Natural killer cell treated with Interleukin-12 subunit alpha and Interleukin-12 subunit beta and Interleukin-15 and Interleukin-18, amount 100 ng/mL, for 72 hours (primary cell): ENCODE data around the gene CHN1. TPM values are rescaled to one million over a fixed set of nuclear protein-coding genes. Genes with fewer than 3 reads are reported as not detected.

Experiments
- ATAC-seq, 2 donors: fragments of 150-1000 bp; cut with Tn5 transposase in 1 of 2; sonication (Bioruptor Pico), chemical (Tn5 transposase) in 1 of 2; 2 replicates each; pipeline ENCODE4 v1.10.0; 2021
- DNase-seq: peaks from one replicate; pipeline ENCODE4 v3.0.0; 2022; ENCODE audit warnings: low spot score
- H3K27ac Mint-ChIP-seq, 2 donors: 1 replicate in 1 of 2; 2 replicates in 1 of 2; pipeline ENCODE4 v1.8.0; 2022; ENCODE audit warnings: mixed read lengths in 2 of 2, mild to moderate bottlenecking in 1 of 2, moderate library complexity in 1 of 2
- H3K27me3 Mint-ChIP-seq, 2 donors: 1 replicate in 1 of 2; 2 replicates in 1 of 2; pipeline ENCODE4 v1.8.0; 2022; ENCODE audit warnings: mixed read lengths in 2 of 2
- H3K36me3 Mint-ChIP-seq: one replicate; pipeline ENCODE4 v1.8.0; 2022; ENCODE audit warnings: mixed read lengths
- H3K4me1 Mint-ChIP-seq, 2 donors: 1 replicate in 1 of 2; 2 replicates in 1 of 2; pipeline ENCODE4 v1.8.0; 2022; ENCODE audit warnings: low read depth in 2 of 2, mixed read lengths in 2 of 2, mild to moderate bottlenecking in 1 of 2
- H3K4me3 Mint-ChIP-seq: one replicate; pipeline ENCODE4 v1.8.0; 2022; ENCODE audit warnings: mixed read lengths
- H3K9me3 Mint-ChIP-seq: 2 replicates; pipeline ENCODE4 v1.8.0; 2022; ENCODE audit warnings: mixed read lengths
- total RNA-seq, 2 donors: library from RNA; stranded (reverse); gene quantifications; one replicate each; pipeline ENCODE4 v1.2.3, GENCODE V29; 2022

Gene CHN1
- total RNA-seq, 2 donors from 2014 or later = 1.8 to 4.1 TPM

- no peaks in the 10 kb centered on the region for H3K9me3 Mint-ChIP-seq
- ATAC-seq (no peak), DNase-seq (no peak)
- H3K4me3 Mint-ChIP-seq = no peak overlapping the region
- H3K36me3 Mint-ChIP-seq = no peaks in the 10 kb centered on the region
- no peaks in the 10 kb centered on the region for H3K4me1 Mint-ChIP-seq
- H3K27ac Mint-ChIP-seq = no peak overlapping the region
- H3K27me3 Mint-ChIP-seq = peaks cover 24 to 29% of the 10 kb centered on the region in 2 donors
Measured at GRCh38 chr2:174957050-174957449, 48.1 kb downstream of the CHN1 start.

DNA sequence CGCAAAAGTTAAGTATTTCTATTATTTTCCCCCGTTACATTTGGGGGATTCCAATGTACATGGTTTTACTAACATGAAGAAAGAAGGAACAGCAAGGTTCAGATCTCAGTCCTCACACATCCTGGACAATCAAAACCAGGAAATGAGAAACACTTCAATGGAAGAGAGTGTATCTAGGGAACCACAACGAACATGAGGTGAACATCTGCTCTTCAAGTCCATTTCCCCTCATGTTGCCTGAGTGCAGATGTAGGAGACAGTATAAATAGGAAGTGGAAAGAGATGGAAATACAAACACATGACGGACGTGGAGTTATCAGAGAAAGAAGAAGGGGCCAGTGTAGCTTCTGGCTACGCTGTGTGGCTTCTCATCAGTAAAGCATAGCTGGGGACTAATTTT is 52.6 kb downstream of the CHN1 start:
- H3K27me3 Mint-ChIP-seq = peaks cover 24 to 25% of the 10 kb centered on the region in 2 donors
- no peak overlapping the region for H3K27ac Mint-ChIP-seq
- no peaks in the 10 kb centered on the region for H3K9me3 Mint-ChIP-seq
- no peaks in the 10 kb centered on the region for H3K36me3 Mint-ChIP-seq
- no peaks in the 10 kb centered on the region for H3K4me1 Mint-ChIP-seq
- no peak overlapping the region for H3K4me3 Mint-ChIP-seq
- ATAC-seq (no peak), DNase-seq (no peak)

DNA sequence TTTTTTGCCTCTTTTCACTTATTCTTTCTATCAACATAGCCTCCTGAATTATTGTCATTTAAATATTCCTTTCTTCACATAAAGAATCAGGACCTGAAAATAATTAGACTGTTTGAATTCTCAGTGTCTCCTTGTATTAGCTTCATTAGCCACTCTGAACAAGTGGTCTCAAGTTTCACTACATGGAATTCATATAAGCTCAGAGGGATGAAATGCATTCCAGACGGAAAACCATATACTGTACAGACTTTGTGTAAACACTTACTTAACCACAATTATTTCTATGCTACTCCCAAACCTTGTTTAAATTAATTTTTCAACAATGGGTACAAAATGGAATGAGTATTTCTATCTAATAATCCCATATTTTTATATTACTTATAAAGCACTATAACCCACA is 53.4 kb downstream of the CHN1 start:
- ATAC-seq = no peak
- Mint-ChIP-seq H3K9me3 (no peaks in the 10 kb centered on the region), H3K4me3 (no peak overlapping the region), H3K4me1 (no peaks in the 10 kb centered on the region), H3K27ac (no peak overlapping the region), H3K27me3 (peaks cover 24% of the 10 kb centered on the region in 2 donors), H3K36me3 (no peaks in the 10 kb centered on the region)
- no peak for DNase-seq

GRCh38 chr2:174949988-174950687 is 55.0 kb downstream of the CHN1 start:
- ATAC-seq (no peak), DNase-seq (no peak)
- H3K27me3 Mint-ChIP-seq = peaks cover 18 to 24% of the 10 kb centered on the region in 2 donors

DNA sequence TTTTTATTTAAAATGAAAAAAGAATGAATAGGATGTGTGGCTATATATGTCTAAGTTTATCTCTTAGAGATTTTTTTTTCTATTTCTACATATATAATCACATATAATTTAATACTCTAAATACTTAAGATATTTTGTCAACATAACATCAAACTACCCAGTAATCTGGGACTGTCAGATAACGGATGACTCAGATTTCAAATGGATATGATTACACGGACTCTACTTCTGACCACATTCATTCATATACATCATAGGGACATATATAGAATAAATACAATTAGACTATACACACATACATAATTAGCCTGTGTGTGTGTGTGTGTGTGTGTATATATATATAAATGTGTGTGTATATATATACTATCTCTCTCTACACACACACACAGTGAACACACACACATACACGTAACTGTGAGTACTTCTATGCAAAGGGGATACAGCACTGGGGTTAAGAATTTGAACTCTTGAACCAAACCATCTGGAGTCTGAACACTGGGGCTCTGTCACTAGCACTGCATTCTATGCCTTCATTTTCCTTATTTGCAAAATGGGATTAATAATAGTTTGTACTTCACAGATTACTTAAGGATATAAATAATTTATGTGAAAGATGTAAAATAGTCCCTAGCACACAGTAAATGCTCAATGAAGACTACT is 59.5 kb downstream of the CHN1 start:
- no peaks in the 10 kb centered on the region for H3K36me3 Mint-ChIP-seq
- no peaks in the 10 kb centered on the region for H3K4me1 Mint-ChIP-seq
- no peak for ATAC-seq
- DNase-seq = no peak
- no peak overlapping the region for H3K27ac Mint-ChIP-seq
- no peaks in the 10 kb centered on the region for H3K9me3 Mint-ChIP-seq
- H3K4me3 Mint-ChIP-seq = no peak overlapping the region
- H3K27me3 Mint-ChIP-seq = peaks cover 0 to 6% of the 10 kb centered on the region in 2 donors

More at GRCh38 chr2:174949988-174950687, 55.0 kb downstream of the CHN1 start:
- Mint-ChIP-seq H3K4me3 (no peak overlapping the region), H3K36me3 (no peaks in the 10 kb centered on the region), H3K4me1 (no peaks in the 10 kb centered on the region), H3K27ac (no peak overlapping the region), H3K9me3 (no peaks in the 10 kb centered on the region)

GRCh38 chr2:174939046-174939445 is 66.1 kb downstream of the CHN1 start:
- H3K27ac Mint-ChIP-seq = no peak overlapping the region
- ATAC-seq (no peak), DNase-seq (no peak)
- peaks cover 0 to 3% of the 10 kb centered on the region in 2 donors for H3K27me3 Mint-ChIP-seq
- H3K9me3 Mint-ChIP-seq = no peaks in the 10 kb centered on the region
- no peaks in the 10 kb centered on the region for H3K4me1 Mint-ChIP-seq
- no peak overlapping the region for H3K4me3 Mint-ChIP-seq
- H3K36me3 Mint-ChIP-seq = no peaks in the 10 kb centered on the region

DNA sequence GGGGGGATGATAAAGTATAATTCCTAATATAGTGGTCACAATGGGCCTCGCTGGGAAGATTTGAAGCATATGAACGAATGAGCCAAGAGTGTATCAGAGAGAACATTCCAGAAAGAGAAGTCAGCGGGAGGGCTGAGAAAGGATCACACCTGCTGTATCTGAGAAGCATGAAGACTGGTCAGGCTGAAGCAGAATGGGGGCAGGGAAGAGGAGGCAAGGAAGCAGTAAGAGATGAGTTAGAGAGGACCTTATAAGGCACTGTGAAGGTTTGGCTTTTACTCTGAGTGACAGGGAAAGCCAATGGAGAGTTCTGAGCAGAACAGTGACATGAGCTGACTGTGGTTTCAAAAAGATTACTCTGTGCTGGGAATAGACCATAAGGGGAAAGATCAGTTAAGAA is 73.5 kb downstream of the CHN1 start:
- Mint-ChIP-seq H3K27me3 (peaks cover 0 to 2% of the 10 kb centered on the region in 2 donors), H3K36me3 (no peaks in the 10 kb centered on the region), H3K27ac (no peak overlapping the region), H3K4me1 (no peaks in the 10 kb centered on the region), H3K9me3 (no peaks in the 10 kb centered on the region), H3K4me3 (no peak overlapping the region)
- ATAC-seq = no peak
- DNase-seq = no peak

GRCh38 chr2:174929786-174930185 is 75.4 kb downstream of the CHN1 start:
- Mint-ChIP-seq H3K36me3 (no peaks in the 10 kb centered on the region), H3K4me1 (no peaks in the 10 kb centered on the region), H3K27ac (no peak overlapping the region), H3K9me3 (no peaks in the 10 kb centered on the region), H3K27me3 (peaks cover 0 to 2% of the 10 kb centered on the region in 2 donors), H3K4me3 (no peak overlapping the region)
- ATAC-seq (no peak), DNase-seq (no peak)

DNA sequence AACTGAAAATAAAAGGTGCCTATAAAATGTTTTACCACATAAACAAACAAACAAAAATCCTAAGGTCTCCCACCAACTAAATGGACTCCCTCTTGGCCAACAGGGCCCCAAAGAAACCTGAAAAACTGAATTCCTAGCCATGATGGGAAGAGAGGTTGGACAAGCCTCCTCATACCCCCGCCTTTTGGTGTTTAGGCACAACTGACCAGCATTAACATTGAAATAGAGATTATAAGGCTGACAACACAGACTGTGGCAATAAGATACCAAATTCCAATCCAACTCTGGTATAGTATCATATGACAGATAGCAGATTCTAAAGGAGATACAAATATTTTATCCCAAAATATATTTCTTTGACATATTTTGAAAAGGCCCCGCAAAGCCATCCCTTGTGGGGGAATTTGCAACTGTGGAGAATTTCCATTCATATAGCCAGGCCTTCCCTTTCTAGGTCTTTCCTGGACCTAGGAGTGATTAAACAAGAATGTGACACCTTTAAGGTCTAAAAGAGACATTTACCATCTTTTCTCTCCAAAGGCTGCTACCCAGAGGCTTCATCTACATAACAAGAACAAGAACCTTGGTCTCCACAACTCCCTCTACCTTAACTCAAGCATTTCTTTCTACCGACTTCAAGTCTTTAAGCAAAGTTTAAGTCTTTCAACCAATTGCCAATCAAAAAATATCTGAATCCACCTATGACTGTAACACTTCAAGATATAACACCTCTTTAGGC is 80.0 kb downstream of the CHN1 start:
- no peaks in the 10 kb centered on the region for H3K36me3 Mint-ChIP-seq
- no peak overlapping the region for H3K27ac Mint-ChIP-seq
- DNase-seq = no peak
- no peaks in the 10 kb centered on the region for H3K9me3 Mint-ChIP-seq
- H3K27me3 Mint-ChIP-seq = peaks cover 0 to 6% of the 10 kb centered on the region in 2 donors
- no peaks in the 10 kb centered on the region for H3K4me1 Mint-ChIP-seq
- no peak for ATAC-seq
- no peak overlapping the region for H3K4me3 Mint-ChIP-seq

GRCh38 chr2:174924061-174924693 is 81.0 kb downstream of the CHN1 start:
- H3K4me3 Mint-ChIP-seq = no peak overlapping the region
- H3K27ac Mint-ChIP-seq = no peak overlapping the region
- no peaks in the 10 kb centered on the region for H3K36me3 Mint-ChIP-seq
- DNase-seq = no peak
- H3K9me3 Mint-ChIP-seq = no peaks in the 10 kb centered on the region
- peaks cover 6 to 9% of the 10 kb centered on the region in 2 donors for H3K27me3 Mint-ChIP-seq
- no peak for ATAC-seq
- no peaks in the 10 kb centered on the region for H3K4me1 Mint-ChIP-seq

DNA sequence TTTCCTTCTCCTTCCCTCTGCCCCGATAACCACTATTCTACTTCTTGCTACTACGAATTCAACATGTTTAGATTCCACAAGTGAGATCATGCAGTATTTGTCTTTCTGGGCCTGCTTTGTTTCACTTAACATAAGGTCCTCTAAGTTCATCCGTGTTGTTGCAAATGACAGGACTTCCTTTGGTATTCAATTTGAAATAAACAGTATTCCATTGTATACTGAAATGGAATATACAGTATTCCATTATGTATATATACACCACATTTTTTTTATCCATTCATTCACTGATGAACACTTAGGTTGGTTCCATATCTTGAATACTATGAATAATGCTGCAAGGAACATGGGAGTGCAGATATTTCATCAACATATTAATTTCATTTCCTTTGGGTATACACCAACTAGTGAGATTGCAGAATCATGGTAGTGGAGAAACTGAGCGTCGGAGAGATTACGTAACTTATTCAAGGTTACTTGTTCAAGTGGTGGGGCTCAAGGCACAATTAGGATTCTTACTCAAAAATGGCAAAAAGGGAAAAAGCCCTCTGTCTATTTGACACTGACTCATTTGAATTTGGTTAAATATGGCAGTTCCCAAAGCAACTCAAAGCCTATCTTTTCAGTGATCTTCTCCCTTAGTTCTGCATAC is 85.1 kb downstream of the CHN1 start:
- Mint-ChIP-seq H3K27ac (no peak overlapping the region), H3K4me3 (no peak overlapping the region), H3K36me3 (no peaks in the 10 kb centered on the region), H3K4me1 (no peaks in the 10 kb centered on the region), H3K27me3 (peaks cover 6 to 7% of the 10 kb centered on the region in 2 donors), H3K9me3 (no peaks in the 10 kb centered on the region)
- no peak for DNase-seq
- no peak for ATAC-seq

- Mint-ChIP-seq H3K27me3 (peaks cover 3 to 6% of the 10 kb centered on the region in 2 donors), H3K4me1 (no peaks in the 10 kb centered on the region), H3K27ac (no peak overlapping the region), H3K9me3 (no peaks in the 10 kb centered on the region), H3K4me3 (no peak overlapping the region), H3K36me3 (no peaks in the 10 kb centered on the region)
- no peak for ATAC-seq
- no peak for DNase-seq
Measured at GRCh38 chr2:174918886-174919526, 86.2 kb downstream of the CHN1 start.

- DNase-seq (no peak), ATAC-seq (no peak)
- no peaks in the 10 kb centered on the region for H3K9me3 Mint-ChIP-seq
- no peak overlapping the region for H3K27ac Mint-ChIP-seq
- peaks cover 6 to 7% of the 10 kb centered on the region in 2 donors for H3K27me3 Mint-ChIP-seq
- H3K36me3 Mint-ChIP-seq = no peaks in the 10 kb centered on the region
- no peaks in the 10 kb centered on the region for H3K4me1 Mint-ChIP-seq
- H3K4me3 Mint-ChIP-seq = no peak overlapping the region
Measured at GRCh38 chr2:174916270-174916930, 88.8 kb downstream of the CHN1 start.
